Smooth muscle cell (in vitro differentiated cells): ENCODE measurements around the gene TTC29. TPM values are rescaled to one million over a fixed set of nuclear protein-coding genes. Genes with fewer than 3 reads are reported as not detected.

ENCODE experiments used
- DNase-seq: peaks from one replicate; lab custom pipeline; 2025; ENCODE audit not compliant: unreplicated experiment; lab: John Stamatoyannopoulos, UW
- H2AFZ ChIP-seq: fragments of 200-600 bp; sonication (generic); 2 replicates; pipeline ENCODE4 v1.6.0; 2016; ENCODE audit warnings: antibody characterized with exemption, low read depth, mild to moderate bottlenecking
- H3F3A ChIP-seq: fragments of 200-600 bp; sonication (generic); 2 replicates; pipeline ENCODE4 v1.6.0; 2017; ENCODE audit warnings: antibody characterized with exemption, low read depth
- H3K27ac ChIP-seq: fragments of 200-600 bp; sonication (generic); 2 replicates; pipeline ENCODE4 v1.5.1; 2016; ENCODE audit warnings: low read depth, mild to moderate bottlenecking
- H3K27me3 ChIP-seq: fragments of 200-600 bp; sonication (generic); 2 replicates; pipeline ENCODE4 v1.6.1; 2016; ENCODE audit warnings: low read depth, mild to moderate bottlenecking
- H3K36me3 ChIP-seq: fragments of 200-600 bp; sonication (generic); 2 replicates; pipeline ENCODE4 v1.5.1; 2016; ENCODE audit warnings: low read depth
- H3K4me1 ChIP-seq: fragments of 200-600 bp; sonication (generic); 2 replicates; pipeline ENCODE4 v1.5.1; 2016; ENCODE audit warnings: low read depth
- H3K4me2 ChIP-seq: fragments of 200-600 bp; sonication (generic); 2 replicates; pipeline ENCODE4 v1.6.0; 2016; ENCODE audit warnings: mild to moderate bottlenecking
- H3K4me3 ChIP-seq: fragments of 200-600 bp; sonication (generic); 2 replicates; pipeline ENCODE4 v1.5.1; 2016; ENCODE audit warnings: mild to moderate bottlenecking
- H3K79me2 ChIP-seq: fragments of 200-600 bp; sonication (generic); 2 replicates; pipeline ENCODE4 v1.6.0; 2016; ENCODE audit warnings: low read depth, mild to moderate bottlenecking
- H3K9ac ChIP-seq: fragments of 200-600 bp; sonication (generic); 2 replicates; pipeline ENCODE4 v1.6.0; 2016; ENCODE audit warnings: low read depth
- H3K9me3 ChIP-seq: fragments of 200-600 bp; sonication (generic); replicated peaks from 2 replicates; pipeline ENCODE4 v1.5.1; 2016; ENCODE audit warnings: low read depth
- H4K20me1 ChIP-seq: fragments of 200-600 bp; sonication (generic); 2 replicates; pipeline ENCODE4 v1.6.0; 2016; ENCODE audit warnings: low read depth
- CTCF ChIP-seq: fragments of 200-600 bp; sonication (generic); IDR thresholded peaks from 2 replicates; pipeline ENCODE4 v1.5.1; 2017; ENCODE audit warnings: borderline replicate concordance, mild to moderate bottlenecking, antibody characterized with exemption; ENCODE audit not compliant: insufficient read depth, poor library complexity, severe bottlenecking
- WGBS: methylation state at CpG from one replicate; pipeline ENCODE4 v1.1.7; 2016; ENCODE audit warnings: low lambda C conversion rate; 5-methylcytosine and 5-hydroxymethylcytosine counted together
- polyA plus RNA-seq: library from polyadenylated mRNA; unstranded; fragments of >200 nt; fragmentation: Nextera tagmentation; extraction: Ambion mirVana; gene quantifications from 2 replicates; pipeline ENCODE4 v1.2.1, GENCODE V29; 2016
- total RNA-seq: library from RNA; depleted of rRNA; stranded (reverse); fragments of >200 nt; gene quantifications from 2 replicates; pipeline ENCODE4 v1.2.3, GENCODE V29; 2014

TTC29 gene
- total and polyA plus RNA-seq, 2 experiments from 2014 or later, result 0.82 to 1.3 TPM

- 80% methylated on average over 1 of the region's 1 CpG for whole genome bisulfite sequencing
- no peaks in the 10 kb centered on the region for H3K36me3 ChIP-seq
- DNase-seq, result no peak
- no peaks in the 10 kb centered on the region for H3K27me3 ChIP-seq
- H3K4me3 ChIP-seq, result no peak overlapping the region
- H3K79me2 ChIP-seq, result no peaks in the 10 kb centered on the region
- H2AFZ ChIP-seq, result no peak overlapping the region
- TF ChIP-seq CTCF, result no peak
- no peak overlapping the region for H3K4me2 ChIP-seq
- H3K4me1 ChIP-seq, result no peaks in the 10 kb centered on the region
- no peaks in the 10 kb centered on the region for H4K20me1 ChIP-seq
- H3K27ac ChIP-seq, result no peak overlapping the region
- H3K9me3 ChIP-seq, result no peaks in the 10 kb centered on the region
- H3K9ac ChIP-seq, result no peak overlapping the region
- H3F3A ChIP-seq, result no peaks in the 10 kb centered on the region
Measured at GRCh38 chr4:146969126-146969525, 23.5 kb upstream of the TTC29 start.

- H3K27me3 ChIP-seq, result no peaks in the 10 kb centered on the region
- no peak overlapping the region for H3K27ac ChIP-seq
- H4K20me1 ChIP-seq, result no peaks in the 10 kb centered on the region
- no peaks in the 10 kb centered on the region for H3K9me3 ChIP-seq
- TF ChIP-seq CTCF, result no peak
- WGBS, result 83% methylated on average over 2 of the region's 2 CpGs
- no peak overlapping the region for H3K9ac ChIP-seq
- no peak overlapping the region for H3K4me2 ChIP-seq
- no peaks in the 10 kb centered on the region for H3K4me1 ChIP-seq
- no peak overlapping the region for H3K4me3 ChIP-seq
- no peaks in the 10 kb centered on the region for H3F3A ChIP-seq
- H2AFZ ChIP-seq, result no peak overlapping the region
- no peak for DNase-seq
- no peaks in the 10 kb centered on the region for H3K79me2 ChIP-seq
- no peaks in the 10 kb centered on the region for H3K36me3 ChIP-seq
Measured at GRCh38 chr4:146960634-146961033, 15.0 kb upstream of the TTC29 start.

- H3K27me3 ChIP-seq, result no peaks in the 10 kb centered on the region
- DNase-seq, result no peak
- H2AFZ ChIP-seq, result no peak overlapping the region
- no peaks in the 10 kb centered on the region for H3K36me3 ChIP-seq
- H3K4me3 ChIP-seq, result no peak overlapping the region
- H3K4me2 ChIP-seq, result no peak overlapping the region
- H3F3A ChIP-seq, result no peaks in the 10 kb centered on the region
- no peak for TF ChIP-seq CTCF
- no peaks in the 10 kb centered on the region for H3K4me1 ChIP-seq
- no peak overlapping the region for H3K27ac ChIP-seq
- WGBS, result 100% methylated on average over 1 of the region's 1 CpG
- H3K9ac ChIP-seq, result no peak overlapping the region
- no peaks in the 10 kb centered on the region for H3K79me2 ChIP-seq
- no peaks in the 10 kb centered on the region for H3K9me3 ChIP-seq
- H4K20me1 ChIP-seq, result no peaks in the 10 kb centered on the region
Measured at GRCh38 chr4:146959692-146960091, 14.0 kb upstream of the TTC29 start.

GRCh38 chr4:146957237-146957636 is 11.6 kb upstream of the TTC29 start:
- no peaks in the 10 kb centered on the region for H3F3A ChIP-seq

More at GRCh38 chr4:146957237-146957636, 11.6 kb upstream of the TTC29 start:
- Histone ChIP-seq H3K36me3 (no peaks in the 10 kb centered on the region), H3K4me1 (no peaks in the 10 kb centered on the region), H3K4me2 (no peak overlapping the region), H4K20me1 (no peaks in the 10 kb centered on the region), H3K27me3 (no peaks in the 10 kb centered on the region), H3K4me3 (no peak overlapping the region), H3K9me3 (no peaks in the 10 kb centered on the region), H3K27ac (no peak overlapping the region), H3K9ac (no peak overlapping the region), H2AFZ (no peak overlapping the region), H3K79me2 (no peaks in the 10 kb centered on the region)
- TF ChIP-seq CTCF, result no peak
- WGBS, result 78% methylated on average over 4 of the region's 4 CpGs
- no peak for DNase-seq
